HepG2 (cell line): ENCODE data around the gene SIVA1. TPM values are rescaled to one million over a fixed set of nuclear protein-coding genes. Genes with fewer than 3 reads are reported as not detected.

Experiments used
- AGO1 ChIP-seq: fragments of 200-400 bp; formaldehyde crosslinking; IDR thresholded peaks from 2 replicates; pipeline ENCODE4 v1.6.1; 2017; ENCODE audit warnings: mild to moderate bottlenecking, low read depth, low read length, moderate library complexity; ENCODE audit not compliant: poor library complexity, severe bottlenecking
- AKAP8 ChIP-seq: sonication (generic); formaldehyde crosslinking; IDR thresholded peaks from 2 replicates; pipeline ENCODE4 v1.5.1; 2020; ENCODE audit warnings: mild to moderate bottlenecking, missing genetic modification reagents
- ELF3 ChIP-seq: IDR thresholded peaks from 2 replicates; pipeline ENCODE4 v1.6.1; 2016; ENCODE audit warnings: missing genetic modification reagents, missing compliant biosample characterization
- JUND ChIP-seq: sonication (generic); formaldehyde crosslinking; IDR thresholded peaks from 2 replicates; pipeline ENCODE4 v1.8.0; 2022; ENCODE audit warnings: mild to moderate bottlenecking, missing genetic modification reagents
- MTA3 ChIP-seq: sonication (generic); formaldehyde crosslinking; IDR thresholded peaks from 2 replicates; pipeline ENCODE4 v1.4.0; 2020; ENCODE audit warnings: missing genetic modification reagents
- POLR2A ChIP-seq, 2 experiments: IDR thresholded peaks; 2 replicates each; pipeline ENCODE4 v1.6.1; 2011; ENCODE audit warnings: low read depth in 2 of 2, low read length in 2 of 2, mild to moderate bottlenecking in 1 of 2, moderate library complexity in 1 of 2; ENCODE audit not compliant: insufficient read depth in 1 of 2
- POLR2AphosphoS5 ChIP-seq: IDR thresholded peaks from 2 replicates; pipeline ENCODE4 v1.6.1; 2012; ENCODE audit warnings: low read depth, low read length
- RARA ChIP-seq: IDR thresholded peaks from 2 replicates; pipeline ENCODE4 v1.6.1; 2016; ENCODE audit warnings: missing genetic modification reagents, missing compliant biosample characterization
- RBFOX2 ChIP-seq: fragments of 200-400 bp; formaldehyde crosslinking; IDR thresholded peaks from 2 replicates; pipeline ENCODE4 v1.6.1; 2017; ENCODE audit warnings: low read depth, mild to moderate bottlenecking, low read length
- RBM22 ChIP-seq: fragments of 200-400 bp; formaldehyde crosslinking; optimal IDR thresholded peaks from 2 replicates; pipeline ENCODE3; 2017; ENCODE audit warnings: mild to moderate bottlenecking, low read length, moderate library complexity
- ZMYM4 ChIP-seq: sonication (generic); formaldehyde crosslinking; IDR thresholded peaks from 2 replicates; pipeline ENCODE4 v1.8.1; 2023; ENCODE audit warnings: mild to moderate bottlenecking, missing genetic modification reagents
- ZNF724P ChIP-seq: sonication (generic); formaldehyde crosslinking; IDR thresholded peaks from 2 replicates; pipeline ENCODE4 v1.8.0; 2022; ENCODE audit warnings: missing genetic modification reagents, borderline replicate concordance
- polyA plus RNA-seq, 8 experiments: library from polyadenylated mRNA; depleted of rRNA in 3 of 8; stranded (reverse) in 7 of 8; unstranded in 1 of 8; fragments of >200 nt; fragmentation: Illumina TruSeq in 4 of 8; extraction: Trizol in 4 of 8; gene quantifications; 2 replicates each; pipeline versions ENCODE4 v1.2.1 to v1.2.3, GENCODE V29; 2011 to 2016; ENCODE audit warnings: low read depth in 4 of 8, missing spikeins in 1 of 8, mixed read lengths in 1 of 8; ENCODE audit not compliant: insufficient read depth in 1 of 8
- total RNA-seq, 5 experiments: library from RNA; depleted of rRNA; stranded (reverse); fragments of >200 nt; fragmentation: Illumina TruSeq; extraction: Trizol; gene quantifications; 2 replicates each; pipeline ENCODE4 v1.2.3, GENCODE V29; 2016; ENCODE audit warnings: low read depth in 1 of 5
- TF ChIP-seq, protein P1 (sequence below): sonication (generic); formaldehyde crosslinking; IDR thresholded peaks from 2 replicates; pipeline ENCODE4 v1.4.0; 2020; ENCODE audit warnings: missing genetic modification reagents
- TF ChIP-seq, protein P2 (sequence below): sonication (generic); formaldehyde crosslinking; IDR thresholded peaks from 2 replicates; pipeline ENCODE4 v1.5.1; 2020; ENCODE audit warnings: mild to moderate bottlenecking, missing genetic modification reagents, moderate library complexity

SIVA1 gene
- total and polyA plus RNA-seq, 2 of the 13 experiments (the other 11 are each of a cell fraction or from before 2014, with no cell fraction given) = 123 to 186 TPM

DNA sequence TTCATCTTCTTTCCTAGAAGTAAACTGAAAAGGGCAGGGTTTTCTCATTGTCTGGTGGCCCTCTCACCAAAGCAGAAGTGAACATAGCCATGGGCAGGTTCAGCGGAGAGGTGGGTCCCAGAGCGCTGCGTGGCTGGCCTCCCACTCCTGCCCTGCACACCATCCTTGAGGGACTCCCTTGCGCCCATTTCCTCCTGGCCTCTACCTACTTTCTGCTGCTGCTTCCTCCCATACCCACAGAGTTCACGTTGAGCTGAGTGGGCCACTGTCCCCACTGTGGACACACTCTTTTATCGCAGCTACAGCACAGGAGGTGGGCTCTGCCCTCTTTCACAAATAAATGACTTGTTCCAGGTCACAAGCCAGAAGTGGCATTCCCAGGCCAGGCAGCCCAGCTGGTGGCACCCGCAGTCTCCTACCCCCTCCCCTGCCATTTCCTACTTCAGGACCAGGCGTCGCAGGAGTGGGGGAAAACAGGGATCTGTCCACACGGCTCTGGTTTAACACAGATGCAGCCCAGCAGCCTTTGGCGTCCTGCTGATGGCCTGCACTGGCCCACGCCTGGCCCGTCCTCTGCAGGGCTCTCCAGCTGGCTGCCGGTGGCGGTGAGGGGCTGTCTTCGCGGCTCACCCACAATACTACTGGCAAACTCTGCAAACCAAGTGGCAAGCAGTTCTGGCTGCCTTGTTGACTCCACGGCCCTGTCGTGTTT is 4.9 kb downstream of the SIVA1 start (continued):
- TF ChIP-seq JUND = no peak
- TF ChIP-seq, protein P1, sequence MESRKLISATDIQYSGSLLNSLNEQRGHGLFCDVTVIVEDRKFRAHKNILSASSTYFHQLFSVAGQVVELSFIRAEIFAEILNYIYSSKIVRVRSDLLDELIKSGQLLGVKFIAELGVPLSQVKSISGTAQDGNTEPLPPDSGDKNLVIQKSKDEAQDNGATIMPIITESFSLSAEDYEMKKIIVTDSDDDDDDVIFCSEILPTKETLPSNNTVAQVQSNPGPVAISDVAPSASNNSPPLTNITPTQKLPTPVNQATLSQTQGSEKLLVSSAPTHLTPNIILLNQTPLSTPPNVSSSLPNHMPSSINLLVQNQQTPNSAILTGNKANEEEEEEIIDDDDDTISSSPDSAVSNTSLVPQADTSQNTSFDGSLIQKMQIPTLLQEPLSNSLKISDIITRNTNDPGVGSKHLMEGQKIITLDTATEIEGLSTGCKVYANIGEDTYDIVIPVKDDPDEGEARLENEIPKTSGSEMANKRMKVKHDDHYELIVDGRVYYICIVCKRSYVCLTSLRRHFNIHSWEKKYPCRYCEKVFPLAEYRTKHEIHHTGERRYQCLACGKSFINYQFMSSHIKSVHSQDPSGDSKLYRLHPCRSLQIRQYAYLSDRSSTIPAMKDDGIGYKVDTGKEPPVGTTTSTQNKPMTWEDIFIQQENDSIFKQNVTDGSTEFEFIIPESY = 0 out of 2 replicates have a peak, but pooled peaks have one; percentile 53
- TF ChIP-seq RBM22 = peak; percentile 23
- no peak for TF ChIP-seq MTA3 (CRISPR knock-in tag)
- TF ChIP-seq, protein P2, sequence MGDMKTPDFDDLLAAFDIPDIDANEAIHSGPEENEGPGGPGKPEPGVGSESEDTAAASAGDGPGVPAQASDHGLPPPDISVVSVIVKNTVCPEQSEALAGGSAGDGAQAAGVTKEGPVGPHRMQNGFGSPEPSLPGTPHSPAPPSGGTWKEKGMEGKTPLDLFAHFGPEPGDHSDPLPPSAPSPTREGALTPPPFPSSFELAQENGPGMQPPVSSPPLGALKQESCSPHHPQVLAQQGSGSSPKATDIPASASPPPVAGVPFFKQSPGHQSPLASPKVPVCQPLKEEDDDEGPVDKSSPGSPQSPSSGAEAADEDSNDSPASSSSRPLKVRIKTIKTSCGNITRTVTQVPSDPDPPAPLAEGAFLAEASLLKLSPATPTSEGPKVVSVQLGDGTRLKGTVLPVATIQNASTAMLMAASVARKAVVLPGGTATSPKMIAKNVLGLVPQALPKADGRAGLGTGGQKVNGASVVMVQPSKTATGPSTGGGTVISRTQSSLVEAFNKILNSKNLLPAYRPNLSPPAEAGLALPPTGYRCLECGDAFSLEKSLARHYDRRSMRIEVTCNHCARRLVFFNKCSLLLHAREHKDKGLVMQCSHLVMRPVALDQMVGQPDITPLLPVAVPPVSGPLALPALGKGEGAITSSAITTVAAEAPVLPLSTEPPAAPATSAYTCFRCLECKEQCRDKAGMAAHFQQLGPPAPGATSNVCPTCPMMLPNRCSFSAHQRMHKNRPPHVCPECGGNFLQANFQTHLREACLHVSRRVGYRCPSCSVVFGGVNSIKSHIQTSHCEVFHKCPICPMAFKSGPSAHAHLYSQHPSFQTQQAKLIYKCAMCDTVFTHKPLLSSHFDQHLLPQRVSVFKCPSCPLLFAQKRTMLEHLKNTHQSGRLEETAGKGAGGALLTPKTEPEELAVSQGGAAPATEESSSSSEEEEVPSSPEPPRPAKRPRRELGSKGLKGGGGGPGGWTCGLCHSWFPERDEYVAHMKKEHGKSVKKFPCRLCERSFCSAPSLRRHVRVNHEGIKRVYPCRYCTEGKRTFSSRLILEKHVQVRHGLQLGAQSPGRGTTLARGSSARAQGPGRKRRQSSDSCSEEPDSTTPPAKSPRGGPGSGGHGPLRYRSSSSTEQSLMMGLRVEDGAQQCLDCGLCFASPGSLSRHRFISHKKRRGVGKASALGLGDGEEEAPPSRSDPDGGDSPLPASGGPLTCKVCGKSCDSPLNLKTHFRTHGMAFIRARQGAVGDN (CRISPR knock-in tag) = peak; percentile 34
- peak; percentile 59 for TF ChIP-seq RBFOX2
- TF ChIP-seq RARA (CRISPR knock-in tag) = no peak
- 0 out of 2 replicates have a peak, but pooled peaks have one; percentile 0 for TF ChIP-seq AKAP8 (CRISPR knock-in tag)
- TF ChIP-seq AGO1 = peak; percentile 76
- no peak for TF ChIP-seq ELF3 (CRISPR knock-in tag)
- TF ChIP-seq ZMYM4 (CRISPR knock-in tag) = no peak
- TF ChIP-seq POLR2AphosphoS5 = peak; percentile 55
- TF ChIP-seq ZNF724P (CRISPR knock-in tag) = no peak
- peak in 1 of 2 experiments; percentile 60; a peak in 2 of 4 replicates for TF ChIP-seq POLR2A (IDR thresholded peaks at IDR 0.05; ENCODE audit: insufficient read depth in 1 of 2, low read depth in 2 of 2, low read length in 2 of 2)
